Vagina (tissue), 2 donors: ENCODE measurements around the gene HS6ST3. TPM values are rescaled to one million over a fixed set of nuclear protein-coding genes. Genes with fewer than 3 reads are reported as not detected.

Experiments used
- DNase-seq, 2 donors: peaks; one replicate each; pipeline ENCODE4 v3.0.0-alpha.2; 2017; ENCODE audit errors: extremely low spot score in 2 of 2
- H3K27ac ChIP-seq: fragments of 200-600 bp; sonication (generic); one replicate; pipeline ENCODE4 v1.5.1; 2019
- H3K27me3 ChIP-seq: fragments of 200-600 bp; sonication (generic); one replicate; pipeline ENCODE4 v1.5.1; 2019
- H3K36me3 ChIP-seq, 2 donors: fragments of 200-600 bp; sonication (generic); one replicate each; pipeline ENCODE4 v1.5.1; 2017 to 2019
- H3K4me1 ChIP-seq: fragments of 200-600 bp; sonication (generic); one replicate; pipeline ENCODE4 v1.5.1; 2019
- H3K4me3 ChIP-seq, 2 donors: fragments of 200-600 bp; sonication (generic); 1 replicate in 1 of 2; 2 replicates in 1 of 2; pipeline ENCODE4 v1.5.1; 2016 to 2019
- H3K9me3 ChIP-seq: fragments of 200-600 bp; sonication (generic); one replicate; pipeline ENCODE4 v1.5.1; 2019
- POLR2A ChIP-seq, 2 donors: fragments of 450-650 bp; IDR thresholded peaks; one replicate each; pipeline ENCODE4 v1.6.1; 2017; ENCODE audit warnings: antibody characterized with exemption in 2 of 2, mild to moderate bottlenecking in 2 of 2, moderate library complexity in 2 of 2
- POLR2AphosphoS5 ChIP-seq, 2 donors: sonication (generic); formaldehyde crosslinking; IDR thresholded peaks; one replicate each; pipeline ENCODE4 v1.9.0; 2017; ENCODE audit warnings: antibody characterized with exemption in 2 of 2, mild to moderate bottlenecking in 2 of 2, low read depth in 1 of 2; ENCODE audit not compliant: insufficient read depth in 1 of 2
- intact Hi-C: fragments of 100-400 bp; cut with DNase I; formaldehyde crosslinking; loops from one replicate; pipeline ENCODE4 v1.15.1; 2023
- total RNA-seq: library from RNA; depleted of rRNA; stranded (reverse); fragments of >200 nt; gene quantifications from one replicate; pipeline ENCODE4 v1.2.3, GENCODE V29; 2016
- TF ChIP-seq, protein P1 (sequence below), 3 experiments: fragments of 450-650 bp in 2 of 3; fragments of 200-600 bp in 1 of 3; sonication (generic) in 1 of 3; IDR thresholded peaks; one replicate each; pipeline ENCODE4 v1.5.1; 2017 to 2019; ENCODE audit warnings: antibody characterized with exemption in 3 of 3, mild to moderate bottlenecking in 2 of 3, moderate library complexity in 2 of 3

Gene HS6ST3
- total RNA-seq, 1 donor from 2014 or later: 0.49 TPM

DNA sequence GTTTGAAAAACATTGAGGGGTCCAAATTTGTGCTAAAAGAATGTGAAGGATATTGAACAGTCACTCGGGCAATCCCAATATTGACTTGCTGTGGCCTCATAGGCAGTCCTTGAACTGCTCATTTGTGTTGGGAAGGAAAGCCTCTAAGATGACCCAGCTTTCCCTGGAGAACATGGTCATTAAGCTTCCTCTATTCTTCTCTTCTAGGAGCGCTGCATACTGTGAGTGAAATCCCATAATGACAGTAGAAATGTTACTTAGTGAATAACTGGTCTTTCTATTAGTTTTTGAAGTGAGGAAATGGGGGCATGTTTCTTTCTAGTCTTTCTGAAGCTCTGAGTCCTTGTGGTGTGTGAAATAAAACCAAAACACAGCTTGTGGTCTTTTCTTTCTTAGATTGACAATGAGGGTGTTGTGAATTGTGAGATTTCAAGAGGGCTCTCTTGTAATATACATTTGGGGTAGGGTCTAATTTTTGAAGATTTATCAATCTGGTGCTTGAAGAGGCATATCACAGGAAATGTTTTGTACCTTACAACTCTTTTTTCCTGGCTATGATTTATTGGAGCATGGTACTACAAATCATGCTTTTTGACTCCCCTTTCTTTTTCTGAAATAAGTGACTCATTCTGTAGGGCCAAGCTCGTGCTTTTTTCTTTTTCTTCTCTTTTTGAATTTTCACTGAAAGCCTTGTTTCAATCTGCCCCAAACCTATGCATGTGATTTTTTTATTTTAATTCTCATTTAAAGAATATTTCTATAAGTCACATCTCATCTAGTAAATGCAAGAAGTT is 653.6 kb downstream of the HS6ST3 start:
- Histone ChIP-seq H3K4me1 (no peaks in the 10 kb centered on the region), H3K27ac (no peak overlapping the region), H3K27me3 (no peaks in the 10 kb centered on the region), H3K9me3 (no peaks in the 10 kb centered on the region), H3K4me3 (no peak overlapping the region), H3K36me3 (no peaks in the 10 kb centered on the region)
- TF ChIP-seq, protein P1, sequence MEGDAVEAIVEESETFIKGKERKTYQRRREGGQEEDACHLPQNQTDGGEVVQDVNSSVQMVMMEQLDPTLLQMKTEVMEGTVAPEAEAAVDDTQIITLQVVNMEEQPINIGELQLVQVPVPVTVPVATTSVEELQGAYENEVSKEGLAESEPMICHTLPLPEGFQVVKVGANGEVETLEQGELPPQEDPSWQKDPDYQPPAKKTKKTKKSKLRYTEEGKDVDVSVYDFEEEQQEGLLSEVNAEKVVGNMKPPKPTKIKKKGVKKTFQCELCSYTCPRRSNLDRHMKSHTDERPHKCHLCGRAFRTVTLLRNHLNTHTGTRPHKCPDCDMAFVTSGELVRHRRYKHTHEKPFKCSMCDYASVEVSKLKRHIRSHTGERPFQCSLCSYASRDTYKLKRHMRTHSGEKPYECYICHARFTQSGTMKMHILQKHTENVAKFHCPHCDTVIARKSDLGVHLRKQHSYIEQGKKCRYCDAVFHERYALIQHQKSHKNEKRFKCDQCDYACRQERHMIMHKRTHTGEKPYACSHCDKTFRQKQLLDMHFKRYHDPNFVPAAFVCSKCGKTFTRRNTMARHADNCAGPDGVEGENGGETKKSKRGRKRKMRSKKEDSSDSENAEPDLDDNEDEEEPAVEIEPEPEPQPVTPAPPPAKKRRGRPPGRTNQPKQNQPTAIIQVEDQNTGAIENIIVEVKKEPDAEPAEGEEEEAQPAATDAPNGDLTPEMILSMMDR (IDR thresholded peaks at IDR 0.05): no peak
- no peak for TF ChIP-seq POLR2AphosphoS5 (IDR thresholded peaks at IDR 0.05; ENCODE audit: insufficient read depth in 1 of 2, low read depth in 1 of 2)
- TF ChIP-seq POLR2A (IDR thresholded peaks at IDR 0.05): no peak
- intact Hi-C loops: no loop called here
- DNase-seq: no peak

DNA sequence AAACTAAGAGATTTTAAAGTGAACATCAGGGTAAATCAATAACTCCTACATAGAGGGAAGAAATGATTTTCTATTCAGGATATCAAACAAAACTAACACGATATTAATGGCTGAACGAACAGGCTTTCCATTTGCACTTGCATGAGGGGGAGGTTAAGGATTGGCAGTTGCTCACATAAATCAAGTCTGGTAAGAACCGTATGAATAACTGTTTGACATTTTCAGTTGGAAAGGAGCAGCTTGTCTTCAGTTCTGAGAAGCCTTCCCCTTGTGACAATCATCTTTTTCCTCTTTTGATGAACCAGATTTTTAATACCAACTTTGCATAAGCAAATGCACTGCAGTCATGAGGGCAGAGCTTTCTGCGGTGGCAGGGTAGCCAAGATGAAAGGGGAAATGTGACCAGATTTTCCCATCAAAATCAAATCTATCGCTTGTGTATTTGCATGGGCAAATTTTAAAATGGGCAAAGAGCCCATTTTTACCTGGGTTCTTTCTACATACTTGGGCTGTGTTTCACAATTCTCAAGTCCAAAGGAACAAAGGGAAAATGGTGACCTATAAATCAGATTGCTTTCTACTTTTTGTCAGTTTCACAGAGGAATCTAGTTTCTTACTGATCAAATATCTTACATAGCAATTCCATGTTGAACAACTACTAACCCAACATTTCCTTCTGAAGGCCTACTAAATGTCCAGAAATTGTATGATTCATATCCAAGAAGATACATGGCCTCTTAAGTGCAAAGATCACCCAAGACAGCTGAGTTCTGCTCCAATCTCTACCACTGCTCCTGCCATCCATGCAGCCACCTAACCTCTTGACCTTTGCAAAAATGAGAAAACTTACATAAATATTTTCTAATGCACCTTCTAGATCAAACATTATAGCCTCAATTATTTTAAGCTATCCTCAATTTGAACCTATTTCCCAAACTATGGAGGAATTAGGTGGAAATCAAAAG is 654.7 kb downstream of the HS6ST3 start:
- H3K36me3 ChIP-seq: no peaks in the 10 kb centered on the region
- H3K4me1 ChIP-seq: no peaks in the 10 kb centered on the region
- no peak overlapping the region for H3K4me3 ChIP-seq
- intact Hi-C loops: no loop called here
- DNase-seq: no peak
- no peaks in the 10 kb centered on the region for H3K9me3 ChIP-seq
- H3K27ac ChIP-seq: no peak overlapping the region
- TF ChIP-seq POLR2AphosphoS5 (IDR thresholded peaks at IDR 0.05; ENCODE audit: insufficient read depth in 1 of 2, low read depth in 1 of 2) (no peak), POLR2A (IDR thresholded peaks at IDR 0.05) (no peak)
- TF ChIP-seq, protein P1 (IDR thresholded peaks at IDR 0.05): no peak
- H3K27me3 ChIP-seq: no peaks in the 10 kb centered on the region

DNA sequence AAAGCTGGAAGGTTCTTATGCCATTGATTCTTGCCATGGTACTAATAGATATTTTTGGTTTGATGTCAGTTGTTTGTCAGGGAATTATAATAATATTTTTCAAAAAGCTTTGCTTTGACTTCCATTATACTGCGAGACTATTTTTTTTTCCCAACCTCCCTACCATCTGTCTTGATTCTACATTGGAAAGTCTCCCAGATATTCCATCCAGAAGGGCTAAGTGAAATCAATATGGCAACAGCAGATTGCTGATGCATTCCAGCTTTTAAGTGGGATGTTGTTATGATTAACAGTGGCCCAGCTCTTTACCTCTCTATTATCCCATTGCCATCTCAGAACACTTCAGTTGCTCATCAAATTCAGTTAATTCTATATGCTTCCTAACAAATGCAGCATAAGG is 657.0 kb downstream of the HS6ST3 start:
- no peaks in the 10 kb centered on the region for H3K4me1 ChIP-seq
- H3K27me3 ChIP-seq: no peaks in the 10 kb centered on the region
- TF ChIP-seq POLR2A (IDR thresholded peaks at IDR 0.05) (no peak), POLR2AphosphoS5 (IDR thresholded peaks at IDR 0.05; ENCODE audit: insufficient read depth in 1 of 2, low read depth in 1 of 2) (no peak)
- TF ChIP-seq, protein P1 (IDR thresholded peaks at IDR 0.05): no peak
- H3K27ac ChIP-seq: no peak overlapping the region
- intact Hi-C loops: no loop called here
- no peaks in the 10 kb centered on the region for H3K36me3 ChIP-seq
- no peak overlapping the region for H3K4me3 ChIP-seq
- DNase-seq: no peak
- no peaks in the 10 kb centered on the region for H3K9me3 ChIP-seq

DNA sequence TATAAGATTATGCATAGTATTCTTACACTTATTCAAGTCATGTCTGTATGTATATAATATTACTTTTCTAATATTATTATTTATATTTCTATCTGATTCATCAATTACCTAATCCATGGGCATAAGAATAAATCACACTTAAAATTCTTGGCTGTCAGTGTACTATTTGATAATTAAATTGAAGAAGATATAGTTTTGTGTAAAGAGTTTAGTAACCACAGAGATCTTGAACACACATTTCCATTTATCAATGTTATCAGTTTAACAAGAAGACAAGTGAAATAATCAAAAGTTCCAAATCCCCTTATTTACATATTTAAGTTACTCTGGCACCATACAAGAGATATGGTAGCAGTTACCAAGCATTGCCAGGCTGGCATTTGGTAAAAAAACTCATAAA is 659.9 kb downstream of the HS6ST3 start:
- Histone ChIP-seq H3K27ac (no peak overlapping the region), H3K4me1 (no peaks in the 10 kb centered on the region), H3K4me3 (no peak overlapping the region), H3K36me3 (no peaks in the 10 kb centered on the region), H3K27me3 (no peaks in the 10 kb centered on the region), H3K9me3 (no peaks in the 10 kb centered on the region)
- intact Hi-C loops: no loop called here
- DNase-seq: no peak
- TF ChIP-seq, protein P1 (IDR thresholded peaks at IDR 0.05): no peak
- no peak for TF ChIP-seq POLR2A (IDR thresholded peaks at IDR 0.05)
- no peak for TF ChIP-seq POLR2AphosphoS5 (IDR thresholded peaks at IDR 0.05; ENCODE audit: insufficient read depth in 1 of 2, low read depth in 1 of 2)
